SU-DHL-6 (cell line): ENCODE results near the gene SGMS2.

Experiments
- H2AFZ ChIP-seq: fragments of 200-600 bp; sonication (generic); 2 replicates; pipeline ENCODE4 v1.6.1; 2014; ENCODE audit warnings: low read depth, mild to moderate bottlenecking, moderate library complexity, mixed read lengths, antibody characterized with exemption, low read length; ENCODE audit not compliant: severe bottlenecking
- H3F3A ChIP-seq: fragments of 200-600 bp; shearing (Covaris generic); 2 replicates; pipeline ENCODE4 v1.6.0; 2016; ENCODE audit warnings: antibody characterized with exemption, mild to moderate bottlenecking; ENCODE audit not compliant: insufficient read depth
- H3K27ac ChIP-seq: fragments of 200-600 bp; sonication (generic); 2 replicates; pipeline ENCODE4 v1.5.1; 2016; ENCODE audit warnings: low read depth, mild to moderate bottlenecking, low read length, moderate library complexity, mixed read lengths
- H3K27me3 ChIP-seq: fragments of 200-600 bp; sonication (generic), shearing (Covaris generic); 2 replicates; pipeline ENCODE4 v1.6.0; 2014; ENCODE audit warnings: mild to moderate bottlenecking, low read length
- H3K36me3 ChIP-seq: fragments of 200-600 bp; sonication (generic); 2 replicates; pipeline ENCODE4 v1.6.1; 2014; ENCODE audit warnings: mild to moderate bottlenecking, low read length, mixed read lengths
- H3K4me2 ChIP-seq: fragments of 300-600, 200-600 bp; shearing (Covaris generic), sonication (generic); 2 replicates; pipeline ENCODE4 v1.6.0; 2014; ENCODE audit warnings: low read length, low read depth, mild to moderate bottlenecking; ENCODE audit not compliant: poor library complexity, severe bottlenecking
- H3K4me3 ChIP-seq: fragments of 200-600 bp; sonication (generic); 2 replicates; pipeline ENCODE4 v1.5.1; 2014; ENCODE audit warnings: antibody characterized with exemption, low read length, mild to moderate bottlenecking, mixed read lengths; ENCODE audit not compliant: insufficient read depth, poor library complexity, severe bottlenecking
- H3K79me2 ChIP-seq: fragments of 200-600 bp; sonication (generic); 2 replicates; pipeline ENCODE4 v1.6.1; 2014; ENCODE audit warnings: mild to moderate bottlenecking, low read length, moderate library complexity; ENCODE audit not compliant: insufficient read depth
- H3K9ac ChIP-seq: fragments of 200-600 bp; sonication (generic); 2 replicates; pipeline ENCODE4 v1.7.0; 2014; ENCODE audit warnings: mild to moderate bottlenecking, low read length
- H3K9me2 ChIP-seq: fragments of 200-600 bp; sonication (generic); replicated peaks from 2 replicates; pipeline ENCODE4 v1.6.1; 2014; ENCODE audit warnings: low read length; ENCODE audit not compliant: insufficient read depth
- H3K9me3 ChIP-seq: fragments of 200-600 bp; sonication (generic); 2 replicates; pipeline ENCODE4 v1.6.1; 2014; ENCODE audit warnings: low read length, mixed read lengths; ENCODE audit not compliant: insufficient read depth
- H4K20me1 ChIP-seq: fragments of 200-600 bp; sonication (generic); 2 replicates; pipeline ENCODE4 v1.6.1; 2014; ENCODE audit warnings: low read depth, mild to moderate bottlenecking, antibody characterized with exemption, low read length, moderate library complexity, mixed read lengths
- EZH2phosphoT487 ChIP-seq: fragments of 200-600 bp; sonication (generic), shearing (Covaris generic); conservative IDR thresholded peaks from 2 replicates; pipeline ENCODE4 v1.6.1; 2018; ENCODE audit warnings: mild to moderate bottlenecking, antibody characterized with exemption, low read length, moderate library complexity, mixed read lengths
- TF ChIP-seq, protein P1 (sequence below): fragments of 200-600 bp; sonication (generic); IDR thresholded peaks from one replicate; pipeline ENCODE4 v1.5.1; 2017; ENCODE audit warnings: antibody characterized with exemption, mild to moderate bottlenecking, low read length, moderate library complexity; ENCODE audit not compliant: insufficient read depth, poor library complexity, severe bottlenecking

SGMS2 gene

DNA sequence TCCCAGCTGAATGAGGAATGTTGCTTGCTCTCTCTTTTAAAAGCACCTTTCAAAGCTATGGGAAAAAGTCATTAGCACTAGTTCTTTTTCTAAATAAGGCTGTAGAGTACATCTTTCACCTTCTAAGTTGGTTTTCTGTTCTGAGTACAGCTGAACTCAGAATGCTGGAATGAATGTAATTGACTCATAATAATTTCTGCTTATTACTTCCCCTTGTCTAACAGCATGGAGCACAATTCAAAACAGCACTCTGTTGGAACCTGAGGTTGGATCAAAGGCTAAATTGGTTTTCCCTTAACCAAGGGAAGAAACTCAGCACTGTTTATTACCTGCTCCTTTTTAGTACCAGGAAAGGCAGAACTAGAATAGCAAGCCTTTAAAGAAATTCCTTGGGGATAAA is 73.1 kb downstream of the SGMS2 start:
- Histone ChIP-seq H3F3A (no peaks in the 10 kb centered on the region), H3K27ac (no peak overlapping the region), H4K20me1 (no peaks in the 10 kb centered on the region), H3K9ac (no peak overlapping the region), H3K36me3 (no peaks in the 10 kb centered on the region), H3K9me3 (no peaks in the 10 kb centered on the region), H3K79me2 (no peaks in the 10 kb centered on the region), H3K4me2 (no peak overlapping the region), H3K4me3 (no peak overlapping the region), H3K27me3 (no peaks in the 10 kb centered on the region), H2AFZ (no peak overlapping the region), H3K9me2 (no peaks in the 10 kb centered on the region)
- TF ChIP-seq, protein P1, sequence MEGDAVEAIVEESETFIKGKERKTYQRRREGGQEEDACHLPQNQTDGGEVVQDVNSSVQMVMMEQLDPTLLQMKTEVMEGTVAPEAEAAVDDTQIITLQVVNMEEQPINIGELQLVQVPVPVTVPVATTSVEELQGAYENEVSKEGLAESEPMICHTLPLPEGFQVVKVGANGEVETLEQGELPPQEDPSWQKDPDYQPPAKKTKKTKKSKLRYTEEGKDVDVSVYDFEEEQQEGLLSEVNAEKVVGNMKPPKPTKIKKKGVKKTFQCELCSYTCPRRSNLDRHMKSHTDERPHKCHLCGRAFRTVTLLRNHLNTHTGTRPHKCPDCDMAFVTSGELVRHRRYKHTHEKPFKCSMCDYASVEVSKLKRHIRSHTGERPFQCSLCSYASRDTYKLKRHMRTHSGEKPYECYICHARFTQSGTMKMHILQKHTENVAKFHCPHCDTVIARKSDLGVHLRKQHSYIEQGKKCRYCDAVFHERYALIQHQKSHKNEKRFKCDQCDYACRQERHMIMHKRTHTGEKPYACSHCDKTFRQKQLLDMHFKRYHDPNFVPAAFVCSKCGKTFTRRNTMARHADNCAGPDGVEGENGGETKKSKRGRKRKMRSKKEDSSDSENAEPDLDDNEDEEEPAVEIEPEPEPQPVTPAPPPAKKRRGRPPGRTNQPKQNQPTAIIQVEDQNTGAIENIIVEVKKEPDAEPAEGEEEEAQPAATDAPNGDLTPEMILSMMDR, result no peak
- TF ChIP-seq EZH2phosphoT487, result no peak

DNA sequence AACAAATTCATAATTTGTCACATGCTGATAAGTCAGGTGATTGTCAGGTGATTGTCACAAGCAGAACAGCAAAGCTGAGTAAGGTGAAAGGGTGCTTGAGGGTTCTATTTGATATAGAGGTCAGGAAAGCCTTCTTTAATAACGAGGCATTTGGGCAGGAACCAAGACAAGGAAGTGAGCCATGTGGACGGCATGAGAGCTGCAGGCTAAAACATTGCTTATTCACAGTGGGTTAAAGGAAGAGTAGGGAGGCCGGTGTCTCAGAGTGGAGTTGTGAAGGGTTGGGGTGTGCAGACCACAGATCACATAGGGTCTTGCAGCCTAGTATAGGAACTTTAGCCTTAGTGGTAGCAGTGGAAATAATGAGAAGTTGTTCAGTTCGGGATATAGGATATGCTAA is 75.3 kb downstream of the SGMS2 start:
- H3K9ac ChIP-seq, result no peak overlapping the region
- H3K9me3 ChIP-seq, result no peaks in the 10 kb centered on the region
- TF ChIP-seq, protein P1, result no peak
- TF ChIP-seq EZH2phosphoT487, result no peak
- H2AFZ ChIP-seq, result no peak overlapping the region
- no peaks in the 10 kb centered on the region for H3K27me3 ChIP-seq
- H3K27ac ChIP-seq, result no peak overlapping the region
- H3F3A ChIP-seq, result no peaks in the 10 kb centered on the region
- no peaks in the 10 kb centered on the region for H3K79me2 ChIP-seq
- no peaks in the 10 kb centered on the region for H4K20me1 ChIP-seq
- no peaks in the 10 kb centered on the region for H3K9me2 ChIP-seq
- H3K4me2 ChIP-seq, result no peak overlapping the region
- no peak overlapping the region for H3K4me3 ChIP-seq
- H3K36me3 ChIP-seq, result no peaks in the 10 kb centered on the region

DNA sequence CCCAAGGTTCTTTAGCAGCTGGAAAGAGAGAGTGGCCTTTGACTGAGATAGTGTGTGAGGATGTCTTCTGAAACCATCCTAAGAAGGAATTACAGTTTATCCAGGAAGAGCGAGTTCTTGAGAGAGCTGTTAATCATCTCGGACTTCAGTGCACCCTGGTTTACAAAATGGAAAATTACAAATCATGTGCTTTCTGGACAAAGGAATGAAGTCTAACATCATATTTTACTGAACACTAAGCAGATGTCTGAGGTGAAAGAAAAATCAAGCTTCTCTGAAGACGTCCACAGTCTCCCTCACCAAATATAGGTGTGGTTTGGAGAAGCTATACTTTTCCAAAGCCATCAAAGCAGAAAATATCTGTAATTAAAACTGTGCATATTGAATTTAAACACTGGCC is 75.8 kb downstream of the SGMS2 start:
- Histone ChIP-seq H3K36me3 (no peaks in the 10 kb centered on the region), H3K9me2 (no peaks in the 10 kb centered on the region), H3K9ac (no peak overlapping the region), H2AFZ (no peak overlapping the region), H3K4me3 (no peak overlapping the region), H3F3A (no peaks in the 10 kb centered on the region), H3K4me2 (no peak overlapping the region), H3K9me3 (no peaks in the 10 kb centered on the region), H3K79me2 (no peaks in the 10 kb centered on the region), H4K20me1 (no peaks in the 10 kb centered on the region), H3K27ac (no peak overlapping the region), H3K27me3 (no peaks in the 10 kb centered on the region)
- no peak for TF ChIP-seq EZH2phosphoT487
- TF ChIP-seq, protein P1, result no peak
